Measurements from ENCODE around the gene GRID2. TPM values are rescaled to one million over a fixed set of nuclear protein-coding genes. Genes with fewer than 3 reads are reported as not detected.

Gene GRID2
- total and polyA plus RNA-seq, 9 of the 15 experiments (the other 6 are each of a cell fraction or from before 2014, with no cell fraction given), result 0.04 TPM; not detected in 7

GRCh38 chr4:92304121-92304520 lies 355 bp downstream of the GRID2 start:
- H4K20me1 ChIP-seq (replicated peaks; ENCODE audit: control insufficient read depth, insufficient read depth, low read length), result no peaks in the 10 kb centered on the region
- ChIA-PET CTCF (ENCODE audit: low intra/inter-chr PET ratio) (no interaction called here), POLR2A (no interaction called here)
- no peaks in the 10 kb centered on the region for H3K36me3 ChIP-seq (ENCODE audit: control insufficient read depth, insufficient read depth, low read length)
- WGBS (ENCODE audit: insufficient coverage, low coverage, missing lambda C conversion rate), result 0% methylated on average over 5 of the region's 22 CpGs
- no peak overlapping the region for H2AFZ ChIP-seq (ENCODE audit: low read depth, low read length)
- no peaks in the 10 kb centered on the region for H3K79me2 ChIP-seq (ENCODE audit: control insufficient read depth, insufficient read depth, low read length)
- BruUV-seq (replicated peaks), result no TSS peak
- no peaks in the 10 kb centered on the region for H3K27me3 ChIP-seq (ENCODE audit: control insufficient read depth in 2 of 2, insufficient read depth in 2 of 2, low read length in 2 of 2)
- H3K4me2 ChIP-seq (ENCODE audit: insufficient read depth, low read length), result no peak overlapping the region
- in situ Hi-C loops (cut with MboI), result no loop called here
- intact Hi-C loops (cut with micrococcal nuclease), result no loop called here
- H3K9ac ChIP-seq (ENCODE audit: insufficient read depth in 1 of 2, low read depth in 2 of 2, low read length in 2 of 2), result no peak overlapping the region
- DNase-seq (ENCODE audit: extremely low read depth in 1 of 4, low spot score in 3 of 4) (no peak), FAIRE-seq (no peak), ATAC-seq (no peak)
- H3K9me1 ChIP-seq (ENCODE audit: control insufficient read depth, insufficient read depth, low read length), result no peaks in the 10 kb centered on the region
- no peak overlapping the region for H3K4me3 ChIP-seq
- H3K4me1 ChIP-seq (replicated peaks in 1 of 2; ENCODE audit: control insufficient read depth in 2 of 2, insufficient read depth in 2 of 2, low read length in 2 of 2), result no peaks in the 10 kb centered on the region
- H3K9me3 ChIP-seq (replicated peaks; ENCODE audit: control insufficient read depth, insufficient read depth, low read depth, low read length), result no peaks in the 10 kb centered on the region
- no peak overlapping the region for H3K27ac ChIP-seq (ENCODE audit: extremely low read depth, low read depth, low read length)
- no peak for TF ChIP-seq KAT8 (IDR thresholded peaks at IDR 0.05; ENCODE audit: low read depth)
- no peak for TF ChIP-seq MTA2 (IDR thresholded peaks at IDR 0.05; ENCODE audit: low read depth)
- TF ChIP-seq ZNF785 (CRISPR knock-in tag; IDR thresholded peaks at IDR 0.05), result no peak
- TF ChIP-seq ATF1 (CRISPR knock-in tag; IDR thresholded peaks at IDR 0.05), result no peak
- no peak for TF ChIP-seq ATF1 (tag; IDR thresholded peaks at IDR 0.05)
- TF ChIP-seq NFIX (CRISPR knock-in tag; IDR thresholded peaks at IDR 0.05; ENCODE audit: low read depth), result no peak
- TF ChIP-seq RBM25 (IDR thresholded peaks at IDR 0.05; ENCODE audit: low read depth, low read length, severe bottlenecking), result no peak
- no peak for TF ChIP-seq DLX4 (CRISPR knock-in tag; IDR thresholded peaks at IDR 0.05)
- no peak for TF ChIP-seq NEUROD1 (IDR thresholded peaks at IDR 0.05; ENCODE audit: borderline replicate concordance, low read depth, low read length, partially characterized antibody)
- TF ChIP-seq LARP7 (IDR thresholded peaks at IDR 0.05), result no peak
- no peak for TF ChIP-seq CTBP1 (IDR thresholded peaks at IDR 0.05; ENCODE audit: borderline replicate concordance)
- no peak for TF ChIP-seq FOXK1 (CRISPR knock-in tag; IDR thresholded peaks at IDR 0.05; ENCODE audit: borderline replicate concordance)
- TF ChIP-seq NFATC3 (IDR thresholded peaks at IDR 0.05), result no peak
- no peak for TF ChIP-seq ZKSCAN3 (CRISPR knock-in tag; IDR thresholded peaks at IDR 0.05)
- TF ChIP-seq KDM1A (IDR thresholded peaks at IDR 0.05), result no peak
- no peak for TF ChIP-seq RBM17 (IDR thresholded peaks at IDR 0.05; ENCODE audit: borderline replicate concordance, low read depth, low read length)
- no peak for TF ChIP-seq CUX1 (CRISPR knock-in tag; IDR thresholded peaks at IDR 0.05)
